ENCODE measurements around the gene COL6A3. TPM values are rescaled to one million over a fixed set of nuclear protein-coding genes. Genes with fewer than 3 reads are reported as not detected.
A peak's percentile ranks its signal among the peaks of the same experiment; 100 is the strongest.

The COL6A3 gene
- total and polyA plus RNA-seq, 4 experiments from 2014 or later, result 0.56 to 2.1 (median 1.5) TPM; not detected in 1

GRCh38 chr2:237297421-237298150 is 116.4 kb downstream of the COL6A3 start:
- H3K9me3 ChIP-seq (ENCODE audit: control insufficient read depth in 1 of 2, low read length in 2 of 2), result no peaks in the 10 kb centered on the region
- peaks cover 14 to 23% of the 10 kb centered on the region in 2 donors for H3K27me3 Mint-ChIP-seq
- no peak overlapping the region for H3K4me3 ChIP-seq (ENCODE audit: low read length in 2 of 2)
- POLR2A ChIA-PET (ENCODE audit: partially characterized antibody), result no interaction called here
- H3K4me1 Mint-ChIP-seq, result no peaks in the 10 kb centered on the region
- DNase-seq, result no peak
- CTCF ChIA-PET (ENCODE audit: partially characterized antibody), result no interaction called here
- H3K36me3 ChIP-seq (ENCODE audit: insufficient read depth, low read length), result no peaks in the 10 kb centered on the region
- H3K4me3 Mint-ChIP-seq, result no peak overlapping the region
- peaks cover 0 to 15% (median 4%) of the 10 kb centered on the region in 8 donors for H3K9me3 Mint-ChIP-seq
- intact Hi-C loops (cut with micrococcal nuclease), result no loop called here
- no peaks in the 10 kb centered on the region for H3K36me3 Mint-ChIP-seq
- no peak overlapping the region for H3K27ac Mint-ChIP-seq
- no peaks in the 10 kb centered on the region for H3K4me1 ChIP-seq (ENCODE audit: insufficient read depth, low read length)
- H3K27me3 ChIP-seq (ENCODE audit: insufficient read depth, low read length), result peaks cover 5% of the 10 kb centered on the region
- no peak overlapping the region for H3K27ac ChIP-seq (ENCODE audit: low read depth, low read length)

- Mint-ChIP-seq H3K4me3 (no peak overlapping the region), H3K36me3 (no peaks in the 10 kb centered on the region), H3K27me3 (peaks cover 14 to 24% of the 10 kb centered on the region in 2 donors), H3K27ac (no peak overlapping the region), H3K9me3 (peaks cover 0 to 15% (median 4%) of the 10 kb centered on the region in 8 donors), H3K4me1 (peaks cover 0 to under 1% (median 0%) of the 10 kb centered on the region in 4 donors)
- Histone ChIP-seq H3K27me3 (ENCODE audit: insufficient read depth, low read length) (peaks cover 5% of the 10 kb centered on the region), H3K9me3 (ENCODE audit: control insufficient read depth in 1 of 2, low read length in 2 of 2) (no peaks in the 10 kb centered on the region), H3K4me1 (ENCODE audit: insufficient read depth, low read length) (no peaks in the 10 kb centered on the region), H3K4me3 (ENCODE audit: low read length in 2 of 2) (no peak overlapping the region), H3K27ac (ENCODE audit: low read depth, low read length) (no peak overlapping the region), H3K36me3 (ENCODE audit: insufficient read depth, low read length) (no peaks in the 10 kb centered on the region)
- intact Hi-C loops (cut with micrococcal nuclease), result no loop called here
- POLR2A ChIA-PET (ENCODE audit: partially characterized antibody), result no interaction called here
- no peak for DNase-seq
- CTCF ChIA-PET (ENCODE audit: partially characterized antibody), result no interaction called here
These were observed 117.2 kb downstream of the COL6A3 start for GRCh38 chr2:237296756-237297155.

GRCh38 chr2:237295889-237296480 is 118.0 kb downstream of the COL6A3 start:
- H3K4me1 Mint-ChIP-seq, result peaks cover 4 to 8% (median 6%) of the 10 kb centered on the region in 4 donors
- POLR2A ChIA-PET (ENCODE audit: partially characterized antibody), result no interaction called here
- CTCF ChIA-PET (ENCODE audit: partially characterized antibody), result no interaction called here
- DNase-seq, result no peak
- H3K36me3 Mint-ChIP-seq, result no peaks in the 10 kb centered on the region
- H3K27ac Mint-ChIP-seq, result no peak overlapping the region
- Histone ChIP-seq H3K27me3 (ENCODE audit: insufficient read depth, low read length) (peaks cover 5% of the 10 kb centered on the region), H3K4me3 (ENCODE audit: low read length in 2 of 2) (no peak overlapping the region), H3K27ac (ENCODE audit: low read depth, low read length) (no peak overlapping the region), H3K36me3 (ENCODE audit: insufficient read depth, low read length) (no peaks in the 10 kb centered on the region), H3K4me1 (ENCODE audit: insufficient read depth, low read length) (no peaks in the 10 kb centered on the region), H3K9me3 (ENCODE audit: control insufficient read depth in 1 of 2, low read length in 2 of 2) (no peaks in the 10 kb centered on the region)
- H3K27me3 Mint-ChIP-seq, result peaks cover 17 to 29% of the 10 kb centered on the region in 2 donors
- intact Hi-C loops (cut with micrococcal nuclease), result no loop called here
- peaks cover 0 to 17% (median 4%) of the 10 kb centered on the region in 8 donors for H3K9me3 Mint-ChIP-seq
- H3K4me3 Mint-ChIP-seq, result no peak overlapping the region

GRCh38 chr2:237294460-237294859 is 119.5 kb downstream of the COL6A3 start:
- H3K4me1 ChIP-seq (ENCODE audit: insufficient read depth, low read length), result no peaks in the 10 kb centered on the region
- Mint-ChIP-seq H3K27ac (no peak overlapping the region), H3K27me3 (peaks cover 17 to 32% of the 10 kb centered on the region in 2 donors), H3K9me3 (peaks cover 0 to 17% (median 4%) of the 10 kb centered on the region in 8 donors), H3K36me3 (no peaks in the 10 kb centered on the region), H3K4me3 (no peak overlapping the region), H3K4me1 (peaks cover 5 to 10% (median 8%) of the 10 kb centered on the region in 4 donors)
- intact Hi-C loops (cut with micrococcal nuclease), result no loop called here
- H3K4me3 ChIP-seq (ENCODE audit: low read length in 2 of 2), result no peak overlapping the region
- H3K9me3 ChIP-seq (ENCODE audit: control insufficient read depth in 1 of 2, low read length in 2 of 2), result no peaks in the 10 kb centered on the region
- POLR2A ChIA-PET (ENCODE audit: partially characterized antibody), result no interaction called here
- no peaks in the 10 kb centered on the region for H3K36me3 ChIP-seq (ENCODE audit: insufficient read depth, low read length)
- peaks cover 5% of the 10 kb centered on the region for H3K27me3 ChIP-seq (ENCODE audit: insufficient read depth, low read length)
- CTCF ChIA-PET (ENCODE audit: partially characterized antibody), result no interaction called here
- DNase-seq, result no peak
- no peak overlapping the region for H3K27ac ChIP-seq (ENCODE audit: low read depth, low read length)

GRCh38 chr2:237293978-237294377 is 120.0 kb downstream of the COL6A3 start:
- intact Hi-C loops (cut with micrococcal nuclease), result no loop called here
- CTCF ChIA-PET (ENCODE audit: partially characterized antibody), result no interaction called here

GRCh38 chr2:237291138-237291792 is 122.7 kb downstream of the COL6A3 start:
- H3K4me3 ChIP-seq (ENCODE audit: low read length in 2 of 2), result no peak overlapping the region
- H3K9me3 ChIP-seq (ENCODE audit: control insufficient read depth in 1 of 2, low read length in 2 of 2), result no peaks in the 10 kb centered on the region
- H3K36me3 ChIP-seq (ENCODE audit: insufficient read depth, low read length), result no peaks in the 10 kb centered on the region
- Mint-ChIP-seq H3K27ac (peak overlapping the region in 4 of 7 donors; percentile 0 to 70 (median 22)), H3K36me3 (no peaks in the 10 kb centered on the region), H3K9me3 (peaks cover 0 to 26% (median 8%) of the 10 kb centered on the region in 8 donors), H3K4me1 (peaks cover 5 to 10% (median 8%) of the 10 kb centered on the region in 4 donors), H3K4me3 (peak overlapping the region; percentile 13 to 73 (median 60)), H3K27me3 (peaks cover 24 to 40% of the 10 kb centered on the region in 2 donors)
- H3K27ac ChIP-seq (ENCODE audit: low read depth, low read length), result no peak overlapping the region
- DNase-seq, result peak in 3 of 5 donors; percentile 7 to 23 (median 8)
- CTCF ChIA-PET (ENCODE audit: partially characterized antibody), result no interaction called here
- intact Hi-C loops (cut with micrococcal nuclease), result no loop called here
- peaks cover 5% of the 10 kb centered on the region for H3K27me3 ChIP-seq (ENCODE audit: insufficient read depth, low read length)
- H3K4me1 ChIP-seq (ENCODE audit: insufficient read depth, low read length), result no peaks in the 10 kb centered on the region
- POLR2A ChIA-PET (ENCODE audit: partially characterized antibody), result no interaction called here

More at GRCh38 chr2:237293978-237294377, 120.0 kb downstream of the COL6A3 start:
- no peak overlapping the region for H3K4me3 Mint-ChIP-seq
- Histone ChIP-seq H3K27me3 (ENCODE audit: insufficient read depth, low read length) (peaks cover 5% of the 10 kb centered on the region), H3K27ac (ENCODE audit: low read depth, low read length) (no peak overlapping the region), H3K36me3 (ENCODE audit: insufficient read depth, low read length) (no peaks in the 10 kb centered on the region), H3K4me1 (ENCODE audit: insufficient read depth, low read length) (no peaks in the 10 kb centered on the region), H3K9me3 (ENCODE audit: control insufficient read depth in 1 of 2, low read length in 2 of 2) (no peaks in the 10 kb centered on the region), H3K4me3 (ENCODE audit: low read length in 2 of 2) (no peak overlapping the region)
- H3K4me1 Mint-ChIP-seq, result peaks cover 5 to 10% (median 8%) of the 10 kb centered on the region in 4 donors
- DNase-seq, result no peak
- H3K27ac Mint-ChIP-seq, result no peak overlapping the region
- H3K36me3 Mint-ChIP-seq, result no peaks in the 10 kb centered on the region
- POLR2A ChIA-PET (ENCODE audit: partially characterized antibody), result no interaction called here
- H3K9me3 Mint-ChIP-seq, result peaks cover 0 to 18% (median 4%) of the 10 kb centered on the region in 8 donors
- H3K27me3 Mint-ChIP-seq, result peaks cover 18 to 35% of the 10 kb centered on the region in 2 donors

GRCh38 chr2:237290261-237290660 is 123.7 kb downstream of the COL6A3 start:
- Mint-ChIP-seq H3K27ac (no peak overlapping the region), H3K36me3 (no peaks in the 10 kb centered on the region), H3K27me3 (peaks cover 23 to 40% of the 10 kb centered on the region in 2 donors), H3K9me3 (peaks cover 0 to 26% (median 8%) of the 10 kb centered on the region in 8 donors), H3K4me3 (no peak overlapping the region), H3K4me1 (peaks cover 5 to 10% (median 8%) of the 10 kb centered on the region in 4 donors)
- H3K9me3 ChIP-seq (ENCODE audit: control insufficient read depth in 1 of 2, low read length in 2 of 2), result no peaks in the 10 kb centered on the region
- no peaks in the 10 kb centered on the region for H3K36me3 ChIP-seq (ENCODE audit: insufficient read depth, low read length)
- CTCF ChIA-PET (ENCODE audit: partially characterized antibody), result no interaction called here
- POLR2A ChIA-PET (ENCODE audit: partially characterized antibody), result no interaction called here
- H3K4me3 ChIP-seq (ENCODE audit: low read length in 2 of 2), result no peak overlapping the region
- no peak overlapping the region for H3K27ac ChIP-seq (ENCODE audit: low read depth, low read length)
- intact Hi-C loops (cut with micrococcal nuclease), result no loop called here
- no peaks in the 10 kb centered on the region for H3K4me1 ChIP-seq (ENCODE audit: insufficient read depth, low read length)
- H3K27me3 ChIP-seq (ENCODE audit: insufficient read depth, low read length), result no peaks in the 10 kb centered on the region
- no peak for DNase-seq
